NCI-H2029 (cell line): ENCODE results near the gene MFSD6.
"Not testable (repeated sequence)": the region's sequence is repeated elsewhere in the genome, so short reads cannot be mapped to it uniquely, and the experiment has no call there.

ENCODE experiments used
- DNase-seq: peaks from one replicate; lab custom pipeline; 2025; lab: John Stamatoyannopoulos, UW

MFSD6 gene

DNA sequence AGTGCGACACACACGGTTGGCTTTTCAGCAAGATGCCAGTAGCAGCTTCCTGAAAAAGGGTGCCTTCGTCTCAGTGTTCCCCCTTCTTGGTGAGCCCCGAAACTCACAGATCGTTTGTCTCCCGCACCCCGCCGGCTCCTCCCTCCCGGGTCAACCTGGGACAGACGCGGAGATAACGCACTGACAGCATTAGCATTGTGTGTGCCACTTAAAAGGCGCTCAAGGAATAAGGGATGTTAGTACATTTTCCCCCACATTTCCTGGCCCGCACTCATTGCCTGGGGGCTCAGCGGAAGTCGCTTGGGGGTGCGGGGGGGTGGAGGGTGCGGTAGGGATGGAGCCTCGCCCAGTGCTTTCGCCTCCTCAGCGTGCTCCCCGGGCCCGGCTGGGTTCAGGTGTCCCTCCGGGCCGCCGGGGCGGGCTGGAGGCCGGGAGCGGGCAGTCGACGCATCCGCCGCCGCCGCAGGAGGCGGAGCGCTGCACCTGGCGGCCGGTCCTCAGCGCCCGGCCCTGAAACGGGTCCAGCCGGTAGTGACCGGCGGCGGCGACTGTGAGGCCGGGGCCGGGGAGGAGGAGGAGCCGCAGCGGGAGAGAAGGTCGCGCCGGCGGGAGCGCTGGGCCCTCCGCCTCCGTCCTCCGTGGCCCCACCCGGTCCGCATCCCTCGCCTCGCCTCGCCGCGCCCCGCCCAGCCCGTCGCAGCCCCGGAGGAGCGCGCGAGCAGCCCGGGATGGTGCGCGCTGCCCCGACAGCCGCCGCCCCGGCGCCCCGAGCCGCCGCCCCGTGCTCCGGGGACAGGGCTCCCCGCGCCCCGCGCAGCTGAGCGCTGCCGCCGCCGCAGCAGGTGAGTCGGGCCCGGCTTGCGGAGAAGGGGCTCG, at the start of gene MFSD6:
Gene MFSD6, plus strand, starts transcription at position 694 of the 876 bp plus-strand sequence. CDS start 27,675 bp downstream, outside the sequence.
- peak; percentile 64 for DNase-seq

DNA sequence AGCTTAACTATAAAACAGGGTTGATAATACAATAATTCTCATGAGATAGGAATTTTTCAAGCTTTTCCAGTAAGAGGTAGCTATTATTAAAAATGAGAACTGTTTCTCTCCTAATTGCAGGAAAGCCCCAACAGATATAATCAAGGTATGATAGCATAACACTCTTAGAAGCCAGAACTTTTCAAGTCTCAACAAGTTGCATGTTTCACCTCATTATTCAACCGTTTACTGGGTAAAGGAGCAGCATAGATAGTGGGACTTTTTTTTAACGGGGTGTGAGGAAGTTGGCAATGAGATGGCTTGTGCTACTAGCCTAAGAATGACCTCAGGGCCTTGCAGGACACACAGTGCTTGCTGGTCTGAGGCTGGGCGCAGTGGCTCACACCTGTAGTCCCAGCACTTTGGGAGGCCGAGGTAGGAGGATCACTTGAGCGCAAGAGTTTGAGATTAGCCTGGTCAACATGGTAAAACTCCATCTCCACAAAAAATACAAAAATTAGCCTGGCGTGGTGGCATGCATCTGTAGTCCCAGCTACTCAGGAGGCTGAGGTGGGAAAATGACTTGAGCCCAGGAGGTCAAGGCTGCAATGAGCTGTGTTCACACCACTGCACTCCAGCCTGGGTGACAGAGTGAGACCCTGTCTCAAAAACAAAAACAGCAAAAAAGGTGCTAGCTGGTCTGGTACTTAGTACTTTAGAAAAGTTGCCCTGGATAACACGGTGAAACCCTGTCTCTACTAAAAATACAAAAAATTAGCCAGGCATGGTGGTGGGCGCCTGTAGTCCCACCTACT, 49.3 kb upstream of the MFSD6 start:
- DNase-seq: not testable (repeated sequence)

DNA sequence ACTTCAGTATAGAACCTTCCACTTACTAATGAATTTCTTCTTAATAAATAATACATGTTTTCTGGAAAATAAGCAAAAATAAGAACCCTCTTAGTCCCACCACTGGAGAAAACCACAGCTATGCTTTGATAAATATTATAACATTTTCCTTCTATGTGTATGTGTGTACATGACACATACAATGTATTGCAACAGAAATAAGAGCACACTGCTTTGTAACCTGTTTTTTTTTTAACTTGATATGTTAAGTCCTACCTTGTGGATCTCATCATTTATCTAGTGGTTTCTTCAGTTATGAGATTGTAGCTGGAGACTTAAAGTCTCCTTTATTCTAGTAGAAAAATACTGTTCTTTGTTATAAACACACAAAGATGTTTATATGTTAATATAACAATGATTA, 47.6 kb upstream of the MFSD6 start:
- no peak for DNase-seq

GRCh38 chr2:190360965-190361364, 47.2 kb upstream of the MFSD6 start:
- DNase-seq: no peak

DNA sequence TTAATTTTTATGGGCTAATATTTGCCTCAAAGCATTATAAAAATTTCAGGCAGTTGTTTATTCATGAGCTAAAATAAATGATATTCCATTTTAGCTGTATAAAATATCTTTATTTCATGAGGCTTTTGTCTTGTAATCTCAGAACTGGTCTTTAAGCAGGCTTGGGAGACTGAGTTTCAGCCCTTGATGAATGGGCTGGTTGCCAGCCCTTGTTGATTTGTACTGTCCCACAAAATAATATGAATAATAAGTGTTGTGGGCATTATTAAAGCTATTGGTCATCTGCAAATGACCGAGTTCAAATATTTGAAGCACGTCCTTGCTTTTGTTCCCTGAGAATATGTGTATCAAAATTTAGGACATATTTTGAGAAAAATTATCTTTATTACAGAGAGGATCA, 46.6 kb upstream of the MFSD6 start:
- DNase-seq: no peak

DNA sequence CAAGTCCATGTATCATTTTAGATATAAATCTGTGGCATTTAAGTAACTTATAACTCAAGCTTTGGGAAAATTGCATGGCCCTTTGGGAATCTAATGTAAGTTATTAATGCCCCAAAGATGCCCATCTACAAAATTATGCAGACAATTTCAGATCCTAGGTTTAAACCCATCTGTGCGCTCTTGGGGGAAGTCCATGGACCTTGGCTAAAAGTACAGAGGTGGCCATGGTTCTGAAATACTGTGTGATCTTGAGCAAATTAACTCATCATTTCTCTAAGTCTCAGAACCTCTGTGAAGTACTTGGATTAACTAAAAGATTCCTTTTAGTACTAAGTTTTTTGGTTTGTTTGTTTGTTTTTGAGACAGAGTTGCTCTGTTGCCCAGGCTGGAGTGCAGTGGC, 45.3 kb upstream of the MFSD6 start:
- no peak for DNase-seq

DNA sequence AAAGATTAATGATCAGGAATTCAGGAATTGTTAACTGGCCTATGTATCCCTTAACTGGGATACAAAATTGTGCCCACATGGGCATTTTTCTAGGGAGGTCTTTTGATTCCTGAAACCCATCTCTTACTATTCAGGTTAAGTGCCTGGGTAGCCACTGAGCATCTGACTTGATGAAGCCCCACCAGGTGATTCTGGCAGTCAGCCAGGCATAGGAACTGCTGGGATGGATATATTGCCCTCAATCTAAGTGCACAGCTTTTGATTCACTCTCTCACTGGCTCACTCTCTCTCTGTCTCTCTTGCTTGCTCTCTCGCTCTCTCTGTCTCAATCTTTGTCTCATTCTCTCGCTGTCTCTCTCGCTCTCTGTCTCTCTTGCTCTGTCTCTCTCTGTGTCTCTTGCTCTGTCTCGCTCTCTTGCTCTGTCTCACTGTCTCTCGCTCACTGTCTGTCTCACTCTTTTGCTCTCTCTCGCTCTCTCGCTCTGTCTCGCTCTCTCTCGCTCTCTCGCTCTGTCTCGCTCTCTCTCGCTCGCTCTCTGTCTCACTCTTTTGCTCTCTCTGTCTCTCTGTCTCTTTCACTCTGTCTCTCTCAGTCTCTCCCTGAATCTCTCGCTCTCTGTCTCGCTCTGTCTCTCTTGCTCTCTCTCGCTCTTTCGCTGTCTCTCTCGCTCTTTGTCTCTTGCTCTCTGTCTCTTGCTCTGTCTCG, 42.5 kb upstream of the MFSD6 start:
- DNase-seq: peak; percentile 14

DNA sequence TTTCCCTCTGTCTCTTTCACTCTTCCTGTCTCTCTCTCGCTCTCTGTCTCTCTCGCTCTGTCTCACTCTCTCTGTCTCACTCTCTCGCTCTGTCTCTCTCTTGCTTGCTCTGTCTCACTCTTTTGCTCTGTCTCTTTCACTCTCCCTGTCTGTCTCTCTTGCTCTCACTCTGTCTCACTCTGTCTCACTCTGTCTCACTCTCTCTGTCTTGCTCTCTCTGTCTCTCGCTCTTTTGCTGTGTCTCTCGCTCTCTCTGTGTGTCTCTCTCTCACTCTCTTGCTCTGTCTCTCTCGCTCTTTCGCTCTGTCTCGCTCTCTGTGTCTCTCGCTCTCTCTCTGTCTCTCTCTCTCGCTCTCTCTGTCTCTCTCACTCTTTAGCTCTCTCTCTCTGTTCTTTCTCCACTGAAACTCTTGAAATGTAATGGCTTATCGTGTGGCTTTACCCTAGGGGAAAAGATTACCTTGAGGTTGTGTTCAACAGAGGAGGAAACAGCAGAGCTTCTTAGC, 41.9 kb upstream of the MFSD6 start:
- no peak for DNase-seq

DNA sequence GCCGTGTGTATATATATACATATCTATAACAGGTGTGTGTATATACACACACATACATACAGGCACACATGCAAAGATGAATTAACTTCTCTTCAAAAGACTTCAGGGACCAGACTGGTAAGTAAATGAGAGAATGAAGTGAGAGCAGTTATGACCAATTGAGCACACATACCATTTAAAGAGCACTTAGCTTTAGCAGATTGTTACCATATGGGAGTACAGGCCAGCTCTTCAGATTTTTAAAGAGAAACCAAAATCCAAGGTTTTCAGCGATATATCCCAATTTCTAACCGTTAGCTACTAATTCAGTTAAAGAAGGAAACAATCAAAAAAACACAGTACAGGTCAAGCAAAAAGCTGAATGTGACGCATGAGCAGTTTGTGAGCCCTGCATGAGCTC, 41.1 kb upstream of the MFSD6 start:
- no peak for DNase-seq

DNA sequence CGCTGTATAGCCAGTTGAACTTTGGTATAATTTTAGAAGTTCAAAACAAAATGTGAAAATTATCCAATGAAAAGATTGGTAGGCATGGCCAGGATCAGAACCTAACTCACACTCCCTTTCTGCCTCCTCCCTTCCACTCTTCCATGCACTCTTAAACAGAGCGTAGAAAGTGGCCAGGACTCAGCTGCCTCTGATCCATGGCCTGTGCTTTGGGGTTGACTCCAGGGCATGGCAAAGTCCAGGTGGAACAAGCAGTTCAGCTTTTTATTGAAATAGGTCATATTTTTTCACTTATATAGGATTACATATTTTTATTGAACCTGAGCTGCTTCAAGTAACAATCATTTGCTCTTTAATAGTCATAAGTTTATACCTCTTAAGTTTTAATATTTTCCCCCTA, 38.5 kb upstream of the MFSD6 start:
- no peak for DNase-seq

DNA sequence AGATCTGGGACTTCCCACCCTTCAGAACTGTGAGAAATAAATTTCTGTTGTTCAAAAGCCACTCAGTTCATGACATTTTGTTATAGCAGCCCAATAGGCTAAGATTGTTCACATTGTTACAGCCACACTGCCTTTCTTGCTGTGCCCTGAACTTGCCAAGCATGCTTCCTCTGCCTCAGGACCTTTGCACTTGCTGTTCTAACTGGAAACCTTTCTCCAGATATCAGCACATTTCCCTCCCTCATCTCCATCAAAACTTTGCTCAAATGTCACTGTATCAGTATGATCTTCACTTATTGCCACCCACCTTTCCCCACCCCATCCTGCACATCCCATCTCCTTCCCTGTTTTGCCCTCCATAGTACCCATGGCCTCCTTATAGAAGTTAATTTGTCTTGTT, 32.1 kb upstream of the MFSD6 start:
- no peak for DNase-seq

GRCh38 chr2:190376591-190377245, 31.4 kb upstream of the MFSD6 start:
- DNase-seq: no peak

DNA sequence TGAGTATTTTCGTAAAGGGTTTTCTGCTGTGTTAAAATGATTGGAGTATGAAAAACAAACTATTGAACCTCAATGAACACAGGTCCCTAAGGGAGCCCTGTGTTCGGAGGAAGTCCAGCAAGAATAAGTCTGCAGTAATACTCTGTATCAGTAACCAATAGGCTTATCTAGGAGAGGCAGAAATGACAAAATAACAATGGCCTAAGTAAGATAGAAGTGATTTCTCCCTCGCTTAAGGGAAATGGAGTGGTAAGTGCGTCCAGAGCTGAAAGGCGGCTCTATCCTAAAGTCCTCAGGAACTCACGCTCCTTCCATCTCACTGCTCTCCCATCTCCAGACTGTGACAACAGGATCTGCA, 29.3 kb upstream of the MFSD6 start:
- DNase-seq: no peak

- DNase-seq: peak; percentile 76
Measured at GRCh38 chr2:190379249-190379964, 28.7 kb upstream of the MFSD6 start.

GRCh38 chr2:190380962-190381412, 27.2 kb upstream of the MFSD6 start:
- DNase-seq: no peak

DNA sequence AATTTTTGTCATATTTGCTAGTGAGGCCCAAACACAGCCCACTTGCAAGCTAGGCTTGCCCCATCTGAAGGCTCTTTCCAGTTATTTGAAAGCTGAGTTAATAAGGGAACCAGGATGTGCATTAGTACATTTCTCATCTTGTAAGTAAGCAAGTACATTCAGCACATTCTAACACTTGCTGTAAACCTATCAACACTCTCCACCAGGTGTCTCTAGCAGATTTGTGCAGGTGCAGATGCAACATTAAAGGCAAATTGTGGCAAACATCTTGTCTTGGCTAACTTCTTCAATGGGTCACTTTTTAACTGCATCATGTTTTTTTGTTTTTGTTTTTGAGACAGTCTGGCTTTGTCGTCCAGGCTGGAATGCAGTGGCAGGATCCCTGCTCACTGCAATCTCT, 25.3 kb upstream of the MFSD6 start:
- DNase-seq: peak; percentile 12

GRCh38 chr2:190387422-190387821, 20.7 kb upstream of the MFSD6 start:
- DNase-seq: no peak

DNA sequence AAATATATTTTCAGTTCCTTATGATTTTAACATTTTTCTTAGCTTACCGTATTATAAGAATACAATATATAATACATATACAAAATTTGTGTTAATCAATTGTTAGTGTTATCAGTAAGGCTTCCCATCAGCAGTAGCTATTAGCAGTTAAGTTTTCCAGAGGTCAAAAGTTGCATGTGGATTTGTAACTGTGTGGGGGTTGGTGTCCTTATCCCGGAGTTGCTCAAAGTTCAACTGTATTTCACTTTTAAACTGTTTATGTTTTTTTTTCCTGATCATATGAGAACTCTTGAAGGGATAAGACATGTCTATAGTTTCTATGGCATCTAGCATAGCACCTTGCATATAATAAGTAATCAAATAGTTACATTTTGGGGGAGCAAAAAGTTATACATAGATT, 11.9 kb upstream of the MFSD6 start:
- DNase-seq: no peak

DNA sequence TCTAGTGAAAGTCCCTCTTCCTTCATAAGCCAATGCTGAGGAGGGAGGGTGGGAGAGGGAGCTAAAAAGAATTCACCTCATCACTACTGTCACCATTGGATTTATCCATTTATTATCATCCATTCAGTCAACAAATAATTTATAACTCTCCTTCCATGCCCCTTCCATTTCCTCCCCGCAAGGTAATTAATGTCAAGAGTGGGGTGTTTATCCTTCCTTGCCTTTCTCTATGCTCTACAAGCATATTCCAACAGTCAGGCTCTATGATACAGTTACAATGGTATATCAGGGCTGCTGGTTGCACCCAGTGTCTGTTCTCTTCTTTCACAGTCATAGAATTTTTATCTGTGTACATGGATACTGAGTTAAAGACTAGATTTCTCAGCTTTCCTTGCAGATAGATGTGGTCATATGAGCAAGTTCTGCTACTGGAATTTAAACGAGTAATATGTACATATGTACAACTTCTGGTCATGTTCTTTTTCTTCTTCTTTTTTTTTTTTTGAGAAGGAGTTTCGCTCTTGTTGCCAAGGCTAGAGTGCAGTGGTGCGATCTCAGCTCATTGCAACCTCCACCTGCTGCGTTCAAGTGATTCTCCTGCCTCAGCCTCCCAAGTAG, 5.1 kb upstream of the MFSD6 start:
- no peak for DNase-seq

DNA sequence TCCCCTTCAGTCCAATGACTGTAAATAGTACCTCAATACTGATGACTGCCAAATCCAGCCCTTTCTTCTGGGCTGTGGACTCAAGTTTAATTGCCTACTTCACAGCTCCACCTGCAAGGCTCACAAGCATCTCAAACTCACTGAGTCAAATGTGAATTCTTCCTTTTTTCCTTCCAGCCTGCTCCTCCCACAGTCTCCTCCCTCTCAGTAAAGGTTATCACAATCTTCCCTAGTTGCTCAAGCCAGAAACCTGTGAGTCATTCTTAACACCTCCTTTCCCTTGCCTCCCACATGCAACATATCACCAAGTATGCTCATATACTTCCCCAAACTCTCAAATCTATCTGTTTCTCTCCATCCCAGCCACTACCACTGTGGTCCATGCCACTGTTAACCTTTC, 3.7 kb upstream of the MFSD6 start:
- DNase-seq: no peak

- DNase-seq: no peak
Measured at GRCh38 chr2:190405070-190405469, 3.1 kb upstream of the MFSD6 start.
